K562 (cell line): ENCODE measurements around the gene CLPSL2. TPM values are rescaled to one million over a fixed set of nuclear protein-coding genes. Genes with fewer than 3 reads are reported as not detected.

Experiments used
- ATAC-seq: fragments of 200-7000 bp; cut with Tn5 transposase; 3 replicates; pipeline ENCODE4 v1.9.1; 2020; ENCODE audit warnings: moderate library complexity
- BruUV-seq: library from RNA; stranded (reverse); fragments of 400-500 nt; replicated peaks from 2 replicates; lab custom pipeline; 2021; lab: Mats Ljungman, UMichigan
- CTCF ChIA-PET: fragments of 300-600 bp; formaldehyde crosslinking; extraction: SDS; loops from one replicate; lab custom pipeline; 2021; ENCODE audit warnings: low intra/inter-chr PET ratio; lab: Yijun Ruan, JAX
- POLR2A ChIA-PET: fragments of 300-600, 350-650 bp; sonication (Branson Sonifier 250); formaldehyde crosslinking; extraction: SDS; loops from one replicate; lab custom pipeline; 2021; ENCODE audit warnings: antibody characterized with exemption, inconsistent platforms; lab: Yijun Ruan, JAX
- DNase-seq, 4 experiments: peaks; one replicate each; pipeline versions ENCODE4 v3.0.0 to v3.0.0-alpha.2; 2011 to 2018; ENCODE audit warnings: low spot score in 3 of 4, mixed read lengths in 3 of 4; ENCODE audit errors: extremely low read depth in 1 of 4
- FAIRE-seq: peaks from 2 replicates; lab custom pipeline; 2011; peaks lifted over from hg19 to GRCh38; lab: Jason Lieb, UNC
- H2AFZ ChIP-seq: 2 replicates; pipeline ENCODE4 v1.6.0; 2011; ENCODE audit warnings: low read depth, low read length, control low read depth, inconsistent platforms
- H3K27ac ChIP-seq: fragments of 200-600 bp; 3 replicates; pipeline ENCODE4 v1.8.0; 2011; ENCODE audit warnings: low read depth, mild to moderate bottlenecking, control low read depth, inconsistent platforms, low read length, moderate library complexity, mixed read lengths; ENCODE audit errors: extremely low read depth
- H3K27me3 ChIP-seq, 2 experiments: fragments of 300-600 bp in 1 of 2; 2 replicates in 1 of 2; 3 replicates in 1 of 2; pipeline versions ENCODE4 v1.6.0 to v1.8.0; 2011; ENCODE audit warnings: inconsistent platforms in 2 of 2, low read length in 2 of 2, mild to moderate bottlenecking in 1 of 2, mixed read lengths in 1 of 2, moderate library complexity in 1 of 2; ENCODE audit not compliant: control insufficient read depth in 2 of 2, insufficient read depth in 2 of 2
- H3K36me3 ChIP-seq: fragments of 300-600 bp; 3 replicates; pipeline ENCODE4 v1.8.0; 2011; ENCODE audit warnings: mild to moderate bottlenecking, low read length, inconsistent platforms; ENCODE audit not compliant: control insufficient read depth, insufficient read depth
- H3K4me1 ChIP-seq, 2 experiments: fragments of 200-600 bp in 1 of 2; replicated peaks in 1 of 2; 2 replicates in 1 of 2; 3 replicates in 1 of 2; pipeline versions ENCODE4 v1.5.1 to v1.8.0; 2011; ENCODE audit warnings: inconsistent platforms in 2 of 2, low read length in 2 of 2, mild to moderate bottlenecking in 1 of 2, mixed read lengths in 1 of 2, moderate library complexity in 1 of 2; ENCODE audit not compliant: control insufficient read depth in 2 of 2, insufficient read depth in 2 of 2
- H3K4me2 ChIP-seq: 2 replicates; pipeline ENCODE4 v1.6.1; 2011; ENCODE audit warnings: low read length, control low read depth, inconsistent platforms, mixed read lengths; ENCODE audit not compliant: insufficient read depth
- H3K4me3 ChIP-seq: fragments of 200-600 bp; sonication (generic), shearing (Covaris generic); 2 replicates; pipeline ENCODE4 v1.5.1; 2016; ENCODE audit warnings: control low read depth, inconsistent platforms
- H3K79me2 ChIP-seq: fragments of 200-600 bp; 3 replicates; pipeline ENCODE4 v1.8.0; 2011; ENCODE audit warnings: low read length, inconsistent platforms; ENCODE audit not compliant: control insufficient read depth, insufficient read depth
- H3K9ac ChIP-seq, 2 experiments: 2 replicates each; pipeline versions ENCODE4 v1.6.0 to v1.6.1; 2011; ENCODE audit warnings: low read depth in 2 of 2, low read length in 2 of 2, control low read depth in 1 of 2, inconsistent platforms in 1 of 2, mild to moderate bottlenecking in 1 of 2, mixed read lengths in 1 of 2; ENCODE audit not compliant: insufficient read depth in 1 of 2
- H3K9me1 ChIP-seq: one replicate; pipeline ENCODE4 v1.6.0; 2011; ENCODE audit warnings: inconsistent platforms, mild to moderate bottlenecking, low read length, moderate library complexity; ENCODE audit not compliant: control insufficient read depth, insufficient read depth
- H3K9me3 ChIP-seq: replicated peaks from 2 replicates; pipeline ENCODE4 v1.5.1; 2011; ENCODE audit warnings: low read depth, low read length, inconsistent platforms; ENCODE audit not compliant: control insufficient read depth, insufficient read depth
- H4K20me1 ChIP-seq: replicated peaks from 2 replicates; pipeline ENCODE4 v1.6.1; 2011; ENCODE audit warnings: low read length, inconsistent platforms, mixed read lengths; ENCODE audit not compliant: control insufficient read depth, insufficient read depth
- CHD2 ChIP-seq: IDR thresholded peaks from 2 replicates; pipeline ENCODE4 v1.6.1; 2011; ENCODE audit warnings: low read depth, low read length
- EGR1 ChIP-seq: fragments of 450-650 bp; conservative IDR thresholded peaks from 2 replicates; pipeline ENCODE4 v1.6.1; 2017; ENCODE audit warnings: mild to moderate bottlenecking
- HDAC2 ChIP-seq: fragments of 450-650 bp; IDR thresholded peaks from 2 replicates; pipeline ENCODE4 v1.6.1; 2016; ENCODE audit warnings: mild to moderate bottlenecking
- NFE2 ChIP-seq: IDR thresholded peaks from 2 replicates; pipeline ENCODE4 v1.6.1; 2014; ENCODE audit warnings: antibody characterized with exemption, low read depth
- PCBP2 ChIP-seq: fragments of 200-400 bp; formaldehyde crosslinking; IDR thresholded peaks from 2 replicates; pipeline ENCODE4 v1.6.1; 2018; ENCODE audit warnings: low read length, low read depth, mild to moderate bottlenecking, moderate library complexity; ENCODE audit not compliant: poor library complexity, severe bottlenecking
- PHF20 ChIP-seq: fragments of 450-650 bp; IDR thresholded peaks from 2 replicates; pipeline ENCODE4 v1.6.1; 2018; ENCODE audit not compliant: partially characterized antibody
- PYGO2 ChIP-seq: fragments of 450-650 bp; IDR thresholded peaks from 2 replicates; pipeline ENCODE4 v1.6.1; 2016; ENCODE audit warnings: mild to moderate bottlenecking, missing genetic modification characterization, moderate library complexity, missing compliant biosample characterization
- RBM34 ChIP-seq: fragments of 200-400 bp; formaldehyde crosslinking; IDR thresholded peaks from 2 replicates; pipeline ENCODE4 v1.6.1; 2018; ENCODE audit warnings: low read length, borderline replicate concordance; ENCODE audit not compliant: insufficient read depth
- TEAD4 ChIP-seq, 2 experiments: sonication (generic) in 1 of 2; formaldehyde crosslinking in 1 of 2; IDR thresholded peaks; 2 replicates each; pipeline versions ENCODE4 v1.6.1 to v1.8.0; 2012 to 2022; ENCODE audit warnings: borderline replicate concordance in 1 of 2, inconsistent platforms in 1 of 2, low read length in 1 of 2, mild to moderate bottlenecking in 1 of 2, missing genetic modification reagents in 1 of 2
- ZBED1 ChIP-seq: IDR thresholded peaks from 2 replicates; pipeline ENCODE4 v1.6.1; 2014
- ZNF445 ChIP-seq: fragments of 250-450 bp; sonication (Bioruptor Pico); IDR thresholded peaks from 2 replicates; pipeline ENCODE4 v1.4.0; 2020; ENCODE audit warnings: low read depth, mild to moderate bottlenecking, moderate library complexity
- ZNF57 ChIP-seq: fragments of 450-650 bp; formaldehyde crosslinking; IDR thresholded peaks from 2 replicates; pipeline ENCODE4 v1.4.0; 2020; ENCODE audit warnings: mild to moderate bottlenecking, moderate library complexity
- WGBS: fragments of 100-300 bp; shearing (Covaris generic); methylation state at CpG from one replicate; pipeline ENCODE4 v1.1.6; 2016; ENCODE audit warnings: low coverage, mixed read lengths; ENCODE audit not compliant: insufficient coverage; ENCODE audit errors: missing lambda C conversion rate; 5-methylcytosine and 5-hydroxymethylcytosine counted together
- in situ Hi-C: fragments of 300-500 bp; cut with MboI; formaldehyde crosslinking; loops from 4 replicates; pipeline ENCODE4 v1.15.0; 2018; ENCODE audit warnings: inconsistent platforms, mixed read lengths
- intact Hi-C: fragments of 100-400 bp; cut with micrococcal nuclease; formaldehyde crosslinking; loops from 2 replicates; pipeline ENCODE4 v1.14.2; 2022
- polyA plus RNA-seq, 8 experiments: library from polyadenylated mRNA; depleted of rRNA in 4 of 8; stranded (reverse) in 5 of 8; unstranded in 3 of 8; fragments of >200 nt; fragmentation: Nextera tagmentation in 2 of 8; fragmentation: Illumina TruSeq in 1 of 8; extraction: Ambion mirVana in 2 of 8; extraction: Trizol in 1 of 8; gene quantifications; 2 replicates each; pipeline versions ENCODE4 v1.2.1 to v1.2.3, GENCODE V29; 2011 to 2014; ENCODE audit warnings: inconsistent platforms in 1 of 8, missing spikeins in 1 of 8
- total RNA-seq, 7 experiments: library from RNA; depleted of rRNA in 6 of 7; stranded (reverse); fragments of >200 nt in 6 of 7; fragmentation: Illumina TruSeq in 2 of 7; extraction: Trizol in 2 of 7; gene quantifications; 2 replicates each; pipeline versions ENCODE4 v1.2.1 to v1.2.3, GENCODE V29; 2011 to 2021; ENCODE audit warnings: low replicate concordance in 1 of 7
- TF ChIP-seq, protein P1 (sequence below), 2 experiments: fragments of 450-650 bp; conservative IDR thresholded peaks; 2 replicates each; pipeline ENCODE4 v1.6.1; 2017; ENCODE audit warnings: mild to moderate bottlenecking in 2 of 2, moderate library complexity in 2 of 2
- TF ChIP-seq, protein P2 (sequence below): IDR thresholded peaks from 2 replicates; pipeline ENCODE4 v1.6.1; 2014; ENCODE audit warnings: antibody characterized with exemption
- TF ChIP-seq, protein P3 (sequence below): fragments of 250-450 bp; sonication (Bioruptor Pico); IDR thresholded peaks from 2 replicates; pipeline ENCODE4 v1.5.0; 2020; ENCODE audit warnings: mild to moderate bottlenecking

CLPSL2 gene
- total and polyA plus RNA-seq, 9 of the 15 experiments (the other 6 are each of a cell fraction or from before 2014, with no cell fraction given): not detected

DNA sequence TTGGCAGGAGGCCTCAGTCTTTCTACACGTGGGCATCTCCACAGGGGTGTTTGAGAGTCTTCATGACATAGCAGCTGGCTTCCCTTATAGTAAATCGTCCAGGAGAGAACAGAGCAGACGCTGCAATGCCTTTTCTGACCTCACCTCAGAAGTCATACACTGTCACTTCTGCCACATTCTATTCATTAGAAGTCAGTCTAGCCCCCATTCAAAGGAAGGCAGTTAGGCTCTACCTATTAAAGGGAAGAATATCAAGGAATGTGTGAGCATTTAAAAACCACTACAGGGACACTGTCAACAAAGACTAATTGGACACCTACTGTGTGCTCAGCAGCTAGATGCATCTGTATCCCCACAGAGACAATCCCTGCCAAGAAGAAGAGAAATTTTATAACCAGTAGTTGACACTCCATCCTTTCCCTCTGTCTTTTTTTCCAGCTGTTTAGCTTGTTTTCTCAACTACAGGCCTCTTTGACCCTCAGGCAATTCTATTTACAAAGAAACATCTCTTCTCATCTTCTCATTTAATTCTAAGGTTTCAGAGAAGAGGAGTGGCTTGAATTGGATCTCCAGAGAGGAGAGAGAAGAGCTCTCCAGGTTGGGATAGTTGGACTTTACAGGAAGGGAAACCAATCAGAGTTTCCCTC, 21.0 kb upstream of the CLPSL2 start:
- H3K9ac ChIP-seq: no peak overlapping the region
- no TSS peak for BruUV-seq
- intact Hi-C loops: loop anchor here (5.0 kb wide), 2 partner anchors 202 to 233 kb away; no protein-coding TSS in a partner anchor
- H3K36me3 ChIP-seq: no peaks in the 10 kb centered on the region
- no peak for TF ChIP-seq PCBP2
- no peak for TF ChIP-seq PHF20
- no peak for TF ChIP-seq RBM34
- TF ChIP-seq, protein P1, sequence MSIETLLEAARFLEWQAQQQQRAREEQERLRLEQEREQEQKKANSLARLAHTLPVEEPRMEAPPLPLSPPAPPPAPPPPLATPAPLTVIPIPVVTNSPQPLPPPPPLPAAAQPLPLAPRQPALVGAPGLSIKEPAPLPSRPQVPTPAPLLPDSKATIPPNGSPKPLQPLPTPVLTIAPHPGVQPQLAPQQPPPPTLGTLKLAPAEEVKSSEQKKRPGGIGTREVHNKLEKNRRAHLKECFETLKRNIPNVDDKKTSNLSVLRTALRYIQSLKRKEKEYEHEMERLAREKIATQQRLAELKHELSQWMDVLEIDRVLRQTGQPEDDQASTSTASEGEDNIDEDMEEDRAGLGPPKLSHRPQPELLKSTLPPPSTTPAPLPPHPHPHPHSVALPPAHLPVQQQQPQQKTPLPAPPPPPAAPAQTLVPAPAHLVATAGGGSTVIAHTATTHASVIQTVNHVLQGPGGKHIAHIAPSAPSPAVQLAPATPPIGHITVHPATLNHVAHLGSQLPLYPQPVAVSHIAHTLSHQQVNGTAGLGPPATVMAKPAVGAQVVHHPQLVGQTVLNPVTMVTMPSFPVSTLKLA (conservative IDR thresholded peaks at IDR 0.05): no peak
- no peak for TF ChIP-seq TEAD4 (IDR thresholded peaks at IDR 0.05; ENCODE audit: low read length)
- no peak for TF ChIP-seq TEAD4 (CRISPR knock-in tag; IDR thresholded peaks at IDR 0.05; ENCODE audit: borderline replicate concordance)
- no peak for TF ChIP-seq ZNF57 (CRISPR knock-in tag)
- TF ChIP-seq PYGO2 (tag): no peak
- TF ChIP-seq ZBED1: no peak
- TF ChIP-seq ZNF445 (CRISPR knock-in tag): no peak
- TF ChIP-seq, protein P2, sequence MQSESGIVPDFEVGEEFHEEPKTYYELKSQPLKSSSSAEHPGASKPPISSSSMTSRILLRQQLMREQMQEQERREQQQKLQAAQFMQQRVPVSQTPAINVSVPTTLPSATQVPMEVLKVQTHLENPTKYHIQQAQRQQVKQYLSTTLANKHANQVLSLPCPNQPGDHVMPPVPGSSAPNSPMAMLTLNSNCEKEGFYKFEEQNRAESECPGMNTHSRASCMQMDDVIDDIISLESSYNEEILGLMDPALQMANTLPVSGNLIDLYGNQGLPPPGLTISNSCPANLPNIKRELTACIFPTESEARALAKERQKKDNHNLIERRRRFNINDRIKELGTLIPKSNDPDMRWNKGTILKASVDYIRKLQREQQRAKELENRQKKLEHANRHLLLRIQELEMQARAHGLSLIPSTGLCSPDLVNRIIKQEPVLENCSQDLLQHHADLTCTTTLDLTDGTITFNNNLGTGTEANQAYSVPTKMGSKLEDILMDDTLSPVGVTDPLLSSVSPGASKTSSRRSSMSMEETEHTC: no peak
- TF ChIP-seq, protein P3, sequence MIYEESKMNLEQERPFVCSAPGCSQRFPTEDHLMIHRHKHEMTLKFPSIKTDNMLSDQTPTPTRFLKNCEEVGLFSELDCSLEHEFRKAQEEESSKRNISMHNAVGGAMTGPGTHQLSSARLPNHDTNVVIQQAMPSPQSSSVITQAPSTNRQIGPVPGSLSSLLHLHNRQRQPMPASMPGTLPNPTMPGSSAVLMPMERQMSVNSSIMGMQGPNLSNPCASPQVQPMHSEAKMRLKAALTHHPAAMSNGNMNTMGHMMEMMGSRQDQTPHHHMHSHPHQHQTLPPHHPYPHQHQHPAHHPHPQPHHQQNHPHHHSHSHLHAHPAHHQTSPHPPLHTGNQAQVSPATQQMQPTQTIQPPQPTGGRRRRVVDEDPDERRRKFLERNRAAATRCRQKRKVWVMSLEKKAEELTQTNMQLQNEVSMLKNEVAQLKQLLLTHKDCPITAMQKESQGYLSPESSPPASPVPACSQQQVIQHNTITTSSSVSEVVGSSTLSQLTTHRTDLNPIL: no peak
- TF ChIP-seq HDAC2: no peak
- TF ChIP-seq NFE2: no peak
- TF ChIP-seq EGR1: no peak
- TF ChIP-seq CHD2: no peak
- no peaks in the 10 kb centered on the region for H4K20me1 ChIP-seq
- no peak overlapping the region for H3K4me2 ChIP-seq
- DNase-seq: no peak
- no peak for ATAC-seq
- H3K4me1 ChIP-seq: no peaks in the 10 kb centered on the region
- CTCF ChIA-PET: interaction anchor here (0.6 kb wide), 1 partner anchor 171 kb away, joined by 3 read pairs; no protein-coding TSS in a partner anchor
- FAIRE-seq: no peak
- WGBS: 0% methylated on average over 3 of the region's 3 CpGs
- H3K79me2 ChIP-seq: no peaks in the 10 kb centered on the region
- in situ Hi-C loops: no loop called here
- POLR2A ChIA-PET: no interaction called here
- H3K9me1 ChIP-seq: no peaks in the 10 kb centered on the region
- no peak overlapping the region for H3K4me3 ChIP-seq
- no peak overlapping the region for H3K27ac ChIP-seq
- peaks cover 49 to 83% of the 10 kb centered on the region in 2 experiments for H3K27me3 ChIP-seq
- no peak overlapping the region for H2AFZ ChIP-seq
- H3K9me3 ChIP-seq: no peaks in the 10 kb centered on the region
